A549 (cell line): ENCODE data around the gene TRIM72. TPM values are rescaled to one million over a fixed set of nuclear protein-coding genes. Genes with fewer than 3 reads are reported as not detected.

Experiments used
- ATAC-seq, 2 experiments: fragments of 200-7000 bp in 1 of 2; fragments of >200 bp in 1 of 2; cut with Nextera tagmentation in 1 of 2; cut with Tn5 transposase in 1 of 2; 3 replicates each; pipeline versions ENCODE4 v1.8.0 to v1.9.1; 2018 to 2020; ENCODE audit warnings: mild to moderate bottlenecking in 1 of 2, moderate library complexity in 1 of 2
- CTCF ChIA-PET: fragments of 300-600 bp; sonication (Branson Sonifier 250); formaldehyde crosslinking; extraction: SDS; loops from one replicate; lab custom pipeline; 2021; ENCODE audit warnings: antibody characterized with exemption, inconsistent platforms; lab: Yijun Ruan, JAX
- POLR2A ChIA-PET: fragments of 350-600 bp; formaldehyde crosslinking; extraction: SDS; loops from one replicate; lab custom pipeline; 2021; ENCODE audit warnings: antibody characterized with exemption, inconsistent platforms; lab: Yijun Ruan, JAX
- DNase-seq, 2 experiments: peaks; one replicate each; pipeline versions ENCODE4 v3.0.0 to v3.0.0-alpha.2; 2011 to 2016; ENCODE audit warnings: low read depth in 1 of 2, low spot score in 1 of 2
- FAIRE-seq: peaks from 2 replicates; lab custom pipeline; 2011; peaks lifted over from hg19 to GRCh38; lab: Jason Lieb, UNC
- H3K27ac ChIP-seq, 2 experiments: fragments of >200 bp; sonication (Bioruptor Twin); formaldehyde crosslinking; 3 replicates each; pipeline ENCODE4 v1.5.1; 2016 to 2017
- H3K4me1 ChIP-seq: fragments of >200 bp; sonication (Bioruptor Twin); formaldehyde crosslinking; 3 replicates; pipeline ENCODE4 v1.6.1; 2016
- H3K4me2 ChIP-seq: fragments of >200 bp; sonication (Bioruptor Twin); formaldehyde crosslinking; 3 replicates; pipeline ENCODE4 v1.6.1; 2016
- H3K4me3 ChIP-seq: fragments of >200 bp; sonication (Bioruptor Twin); formaldehyde crosslinking; 3 replicates; pipeline ENCODE4 v1.5.1; 2016
- H3K9me3 ChIP-seq: fragments of >200 bp; sonication (Bioruptor Twin); formaldehyde crosslinking; 3 replicates; pipeline ENCODE4 v1.6.1; 2016
- CBX2 ChIP-seq: fragments of 200-600 bp; sonication (generic); IDR thresholded peaks from 2 replicates; pipeline ENCODE4 v1.6.1; 2016; ENCODE audit warnings: low read depth, mild to moderate bottlenecking, borderline replicate concordance
- CHD2 ChIP-seq: fragments of 150-350 bp; IDR thresholded peaks from 2 replicates; pipeline ENCODE4 v1.6.1; 2014; ENCODE audit warnings: low read length; ENCODE audit not compliant: partially characterized antibody
- E2F6 ChIP-seq: IDR thresholded peaks from 2 replicates; pipeline ENCODE4 v1.6.1; 2012; ENCODE audit warnings: low read depth, borderline replicate concordance
- EHF ChIP-seq: fragments of 250-450 bp; sonication (Bioruptor Pico); IDR thresholded peaks from 2 replicates; pipeline ENCODE4 v1.5.0; 2020; ENCODE audit warnings: mild to moderate bottlenecking
- EP300 ChIP-seq, 2 experiments: fragments of >200 bp; sonication (Bioruptor Twin); formaldehyde crosslinking; IDR thresholded peaks; 2 replicates in 1 of 2; 3 replicates in 1 of 2; pipeline ENCODE4 v1.6.1; 2016 to 2017
- ESRRA ChIP-seq: fragments of 150-350 bp; IDR thresholded peaks from 2 replicates; pipeline ENCODE4 v1.6.1; 2014; ENCODE audit warnings: mild to moderate bottlenecking, low read length, borderline replicate concordance
- HES2 ChIP-seq: fragments of >200 bp; sonication (Bioruptor Twin); formaldehyde crosslinking; IDR thresholded peaks from 2 replicates; pipeline ENCODE4 v1.6.1; 2016
- HEYL ChIP-seq: fragments of 250-450 bp; sonication (Bioruptor Pico); IDR thresholded peaks from 2 replicates; pipeline ENCODE4 v1.8.0; 2021; ENCODE audit warnings: mild to moderate bottlenecking, moderate library complexity
- HOXA7 ChIP-seq: fragments of 250-450 bp; sonication (Bioruptor Pico); IDR thresholded peaks from 2 replicates; pipeline ENCODE4 v1.5.0; 2020; ENCODE audit warnings: mild to moderate bottlenecking, moderate library complexity
- HOXB13 ChIP-seq: fragments of 250-450 bp; sonication (Bioruptor Pico); IDR thresholded peaks from 2 replicates; pipeline ENCODE4 v1.5.0; 2020; ENCODE audit warnings: low read depth, mild to moderate bottlenecking, moderate library complexity
- HOXB5 ChIP-seq: fragments of 250-450 bp; sonication (Bioruptor Pico); IDR thresholded peaks from 2 replicates; pipeline ENCODE4 v1.5.0; 2020; ENCODE audit warnings: mild to moderate bottlenecking, moderate library complexity
- JUN ChIP-seq, 2 experiments: fragments of >200 bp; sonication (Bioruptor Twin); formaldehyde crosslinking; IDR thresholded peaks; 2 replicates in 1 of 2; 3 replicates in 1 of 2; pipeline ENCODE4 v1.6.1; 2016 to 2017
- NFE2L2 ChIP-seq: fragments of 150-350 bp; conservative IDR thresholded peaks from 2 replicates; pipeline ENCODE4 v1.6.1; 2014; ENCODE audit warnings: low read length
- POLR2AphosphoS2 ChIP-seq: conservative IDR thresholded peaks from 2 replicates; pipeline ENCODE4 v1.6.1; 2012; ENCODE audit warnings: low read length, improper control_type of control experiment, inconsistent platforms
- RARB ChIP-seq: fragments of 250-450 bp; sonication (Bioruptor Pico); IDR thresholded peaks from 2 replicates; pipeline ENCODE4 v1.8.0; 2021; ENCODE audit warnings: mild to moderate bottlenecking, moderate library complexity
- SREBF2 ChIP-seq: fragments of 450-650 bp; IDR thresholded peaks from 2 replicates; pipeline ENCODE4 v1.6.1; 2014; ENCODE audit warnings: mild to moderate bottlenecking, moderate library complexity
- TFCP2L1 ChIP-seq: fragments of 250-450 bp; sonication (Bioruptor Pico); IDR thresholded peaks from 2 replicates; pipeline ENCODE4 v1.5.0; 2021; ENCODE audit warnings: mild to moderate bottlenecking
- TP53 ChIP-seq: fragments of 250-450 bp; sonication (Bioruptor Pico); IDR thresholded peaks from 2 replicates; pipeline ENCODE4 v1.5.0; 2021; ENCODE audit warnings: mild to moderate bottlenecking, moderate library complexity
- ZFP36 ChIP-seq: fragments of 450-650 bp; IDR thresholded peaks from 2 replicates; pipeline ENCODE4 v1.6.1; 2014; ENCODE audit warnings: borderline replicate concordance; ENCODE audit not compliant: partially characterized antibody
- ZSCAN20 ChIP-seq: fragments of 250-450 bp; sonication (Bioruptor Pico); IDR thresholded peaks from 2 replicates; pipeline ENCODE4 v1.8.0; 2022; ENCODE audit warnings: mild to moderate bottlenecking, moderate library complexity
- WGBS: methylation state at CpG from one replicate; pipeline ENCODE4 v1.1.6; 2017; ENCODE audit errors: missing lambda C conversion rate; 5-methylcytosine and 5-hydroxymethylcytosine counted together
- polyA plus RNA-seq, 4 experiments: library from polyadenylated mRNA; depleted of rRNA in 3 of 4; stranded (reverse); fragments of >200 nt; fragmentation: RNase III in 1 of 4; extraction: RNeasy Plus Mini Kit Qiagen cat#74134 plus additional on column Dnase treatment in 1 of 4; gene quantifications; 2 replicates in 3 of 4; 3 replicates in 1 of 4; pipeline ENCODE4 v1.2.3, GENCODE V29; 2011 to 2017
- TF ChIP-seq, protein P1 (sequence below): fragments of 250-450 bp; sonication (Bioruptor Pico); IDR thresholded peaks from 2 replicates; pipeline ENCODE4 v1.5.0; 2020; ENCODE audit warnings: low read depth, mild to moderate bottlenecking, moderate library complexity
- TF ChIP-seq, protein P2 (sequence below): IDR thresholded peaks from 2 replicates; pipeline ENCODE4 v1.6.1; 2012
- TF ChIP-seq, protein P3 (sequence below): fragments of 250-450 bp; sonication (Bioruptor Pico); IDR thresholded peaks from 2 replicates; pipeline ENCODE4 v1.5.0; 2021; ENCODE audit warnings: mild to moderate bottlenecking, moderate library complexity, borderline replicate concordance

TRIM72 gene
- polyA plus RNA-seq, 2 of the 4 experiments (the other 2 are of a cell fraction), result 0.04 TPM; not detected in 1

DNA sequence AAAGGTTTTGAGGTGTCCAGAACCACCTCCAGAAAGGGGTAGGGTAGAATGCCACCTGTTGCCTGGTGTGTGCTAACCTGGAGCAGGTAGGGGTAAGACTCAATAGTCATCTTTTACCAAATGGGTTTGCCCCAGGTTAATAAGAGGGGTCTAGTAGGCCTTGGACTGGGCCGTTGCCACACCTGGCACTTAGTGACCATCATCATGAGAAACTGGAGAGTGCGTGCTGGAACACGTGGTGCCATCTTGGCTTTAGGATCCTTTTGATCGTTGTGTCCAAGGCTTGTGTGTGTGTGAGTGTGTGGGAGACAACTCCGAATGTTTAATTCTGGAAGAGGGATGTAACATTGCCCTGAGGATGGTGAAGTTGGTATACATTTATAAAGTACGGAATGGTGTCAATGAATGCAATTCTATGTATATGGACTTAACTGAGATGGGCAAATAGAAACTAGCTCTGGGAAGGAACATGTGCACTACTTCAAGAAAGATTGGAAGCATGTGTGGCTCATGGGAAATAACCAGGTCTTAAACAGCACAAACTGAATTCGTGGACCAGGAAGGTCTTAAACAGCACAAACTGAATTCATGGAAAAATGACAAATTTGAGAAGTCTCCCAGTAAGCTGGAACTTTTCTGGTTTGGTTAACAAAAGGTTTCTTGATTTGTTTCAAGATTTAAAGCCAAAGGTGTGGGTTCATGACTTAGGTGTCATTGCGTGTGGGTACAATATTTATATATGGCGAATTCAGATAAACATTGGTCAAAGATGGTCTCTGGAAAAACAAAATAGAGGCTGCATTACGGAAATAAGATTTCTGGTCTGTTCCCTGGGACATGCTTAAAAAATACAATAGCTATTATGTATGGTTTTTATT lies 26.8 kb upstream of the TRIM72 start:
- TF ChIP-seq HOXA7 (CRISPR knock-in tag), result peak; percentile 71; the same call in 1 of the 2 replicates
- no peak for TF ChIP-seq E2F6
- peak; percentile 24; the same call in 1 of the 2 replicates for TF ChIP-seq TP53 (CRISPR knock-in tag)
- no peak for TF ChIP-seq HES2
- TF ChIP-seq HOXB5, result no peak
- TF ChIP-seq TFCP2L1 (CRISPR knock-in tag), result 0 out of 2 replicates have a peak, but pooled peaks have one; percentile 48
- TF ChIP-seq ZSCAN20 (CRISPR knock-in tag), result no peak
- no peak for TF ChIP-seq HEYL
- TF ChIP-seq ZFP36, result no peak
- TF ChIP-seq, protein P1, sequence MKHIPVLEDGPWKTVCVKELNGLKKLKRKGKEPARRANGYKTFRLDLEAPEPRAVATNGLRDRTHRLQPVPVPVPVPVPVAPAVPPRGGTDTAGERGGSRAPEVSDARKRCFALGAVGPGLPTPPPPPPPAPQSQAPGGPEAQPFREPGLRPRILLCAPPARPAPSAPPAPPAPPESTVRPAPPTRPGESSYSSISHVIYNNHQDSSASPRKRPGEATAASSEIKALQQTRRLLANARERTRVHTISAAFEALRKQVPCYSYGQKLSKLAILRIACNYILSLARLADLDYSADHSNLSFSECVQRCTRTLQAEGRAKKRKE (CRISPR knock-in tag), result no peak
- no peak for TF ChIP-seq CHD2
- no peak; the same call in none of the 2 replicates for TF ChIP-seq POLR2AphosphoS2
- TF ChIP-seq HOXB13, result no peak
- TF ChIP-seq RARB (CRISPR knock-in tag), result peak; percentile 64; the same call in 1 of the 2 replicates
- POLR2A ChIA-PET, result no interaction called here
- CTCF ChIA-PET, result interaction anchor here (0.6 to 0.9 kb wide), 4 partner anchors 14 to 256 kb away, joined by 3 to 4 read pairs (median 3); partner anchors contain the start of gene ZNF843
- peaks cover 24% of the 10 kb centered on the region for H3K4me1 ChIP-seq
- no peak overlapping the region for H3K4me3 ChIP-seq
- no peak overlapping the region for H3K27ac ChIP-seq
- no peak overlapping the region for H3K4me2 ChIP-seq
- 88% methylated on average over 10 of the region's 10 CpGs for WGBS
- no peaks in the 10 kb centered on the region for H3K9me3 ChIP-seq
- ATAC-seq (no peak), DNase-seq (no peak), FAIRE-seq (no peak)

GRCh38 chr16:31187808-31188189 lies 26.1 kb upstream of the TRIM72 start:
- no peaks in the 10 kb centered on the region for H3K9me3 ChIP-seq
- H3K27ac ChIP-seq, result no peak overlapping the region
- WGBS, result 90% methylated on average over 8 of the region's 8 CpGs
- no peak for ATAC-seq
- ChIA-PET POLR2A (no interaction called here), CTCF (interaction anchor here (0.6 to 0.9 kb wide), 4 partner anchors 13 to 255 kb away, joined by 3 to 4 read pairs (median 3); partner anchors contain the start of gene ZNF843)
- no peak for TF ChIP-seq EP300 (IDR thresholded peaks at IDR 0.05)
- TF ChIP-seq JUN (IDR thresholded peaks at IDR 0.05), result no peak
- TF ChIP-seq HOXB5, result no peak
- TF ChIP-seq ESRRA, result no peak
- TF ChIP-seq CHD2, result no peak
- TF ChIP-seq ZSCAN20 (CRISPR knock-in tag), result no peak
- TF ChIP-seq, protein P2, sequence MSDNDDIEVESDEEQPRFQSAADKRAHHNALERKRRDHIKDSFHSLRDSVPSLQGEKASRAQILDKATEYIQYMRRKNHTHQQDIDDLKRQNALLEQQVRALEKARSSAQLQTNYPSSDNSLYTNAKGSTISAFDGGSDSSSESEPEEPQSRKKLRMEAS, result no peak
- TF ChIP-seq SREBF2, result no peak
- TF ChIP-seq HOXB13, result no peak
- TF ChIP-seq NFE2L2, result no peak
- no peak for TF ChIP-seq CBX2
- no peak for TF ChIP-seq EHF (CRISPR knock-in tag)
- TF ChIP-seq, protein P3, sequence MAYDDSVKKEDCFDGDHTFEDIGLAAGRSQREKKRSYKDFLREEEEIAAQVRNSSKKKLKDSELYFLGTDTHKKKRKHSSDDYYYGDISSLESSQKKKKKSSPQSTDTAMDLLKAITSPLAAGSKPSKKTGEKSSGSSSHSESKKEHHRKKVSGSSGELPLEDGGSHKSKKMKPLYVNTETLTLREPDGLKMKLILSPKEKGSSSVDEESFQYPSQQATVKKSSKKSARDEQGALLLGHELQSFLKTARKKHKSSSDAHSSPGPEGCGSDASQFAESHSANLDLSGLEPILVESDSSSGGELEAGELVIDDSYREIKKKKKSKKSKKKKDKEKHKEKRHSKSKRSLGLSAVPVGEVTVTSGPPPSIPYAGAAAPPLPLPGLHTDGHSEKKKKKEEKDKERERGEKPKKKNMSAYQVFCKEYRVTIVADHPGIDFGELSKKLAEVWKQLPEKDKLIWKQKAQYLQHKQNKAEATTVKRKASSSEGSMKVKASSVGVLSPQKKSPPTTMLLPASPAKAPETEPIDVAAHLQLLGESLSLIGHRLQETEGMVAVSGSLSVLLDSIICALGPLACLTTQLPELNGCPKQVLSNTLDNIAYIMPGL (CRISPR knock-in tag), result no peak
- no peak overlapping the region for H3K4me2 ChIP-seq
- no peak for FAIRE-seq
- peaks cover 18% of the 10 kb centered on the region for H3K4me1 ChIP-seq
- no peak overlapping the region for H3K4me3 ChIP-seq
- DNase-seq, result no peak
